GM19023 (cell line): ENCODE data around the gene LINC00632.
"Not testable (repeated sequence)": the region's sequence is repeated elsewhere in the genome, so short reads cannot be mapped to it uniquely, and the experiment has no call there.

Experiments
- ATAC-seq: cut with Tn5 transposase; IDR thresholded peaks from one replicate; pipeline ENCODE4 v1.9.1; 2021; ENCODE audit warnings: mild to moderate bottlenecking, moderate library complexity; ENCODE audit not compliant: unreplicated experiment

The LINC00632 gene

GRCh38 chrX:140709421-140709846 is at the start of gene LINC00632:
TSS of gene LINC00632 (plus strand) at chrX:140709759.
- ATAC-seq, result no peak

GRCh38 chrX:140661643-140662042 is 47.9 kb upstream of the LINC00632 start:
- no peak for ATAC-seq

GRCh38 chrX:140664939-140665338 is 44.6 kb upstream of the LINC00632 start:
- no peak for ATAC-seq

GRCh38 chrX:140672840-140673731 is 36.5 kb upstream of the LINC00632 start:
- no peak for ATAC-seq

GRCh38 chrX:140687706-140688105 is 21.9 kb upstream of the LINC00632 start:
- no peak for ATAC-seq

- not testable (repeated sequence) for ATAC-seq
Observed at GRCh38 chrX:140691596-140691995, 18.0 kb upstream of the LINC00632 start.

GRCh38 chrX:140697618-140698017 is 11.9 kb upstream of the LINC00632 start:
- ATAC-seq, result no peak

- ATAC-seq, result no peak
Observed at GRCh38 chrX:140701480-140701879, 8.1 kb upstream of the LINC00632 start.

- no peak for ATAC-seq
Observed at GRCh38 chrX:140710710-140711109, 1.2 kb downstream of the LINC00632 start.

- ATAC-seq, result no peak
Observed at GRCh38 chrX:140711894-140712293, 2.3 kb downstream of the LINC00632 start.

- no peak for ATAC-seq
Observed at GRCh38 chrX:140712413-140713173, 3.0 kb downstream of the LINC00632 start.

- ATAC-seq, result no peak
Observed at GRCh38 chrX:140713174-140713539, 3.6 kb downstream of the LINC00632 start.

- no peak for ATAC-seq
Observed at GRCh38 chrX:140715787-140716186, 6.2 kb downstream of the LINC00632 start.

GRCh38 chrX:140723121-140723715 is 13.7 kb downstream of the LINC00632 start:
- no peak for ATAC-seq

GRCh38 chrX:140724309-140724708 is 14.8 kb downstream of the LINC00632 start:
- no peak for ATAC-seq

GRCh38 chrX:140724736-140725135 is 15.2 kb downstream of the LINC00632 start:
- ATAC-seq, result no peak

- no peak for ATAC-seq
Observed at GRCh38 chrX:140725500-140725899, 15.9 kb downstream of the LINC00632 start.

GRCh38 chrX:140733766-140734342 is 24.3 kb downstream of the LINC00632 start:
- ATAC-seq, result peak; percentile 73

GRCh38 chrX:140744085-140744484 is 34.5 kb downstream of the LINC00632 start:
- ATAC-seq, result no peak

- ATAC-seq, result no peak
Observed at GRCh38 chrX:140756941-140757340, 47.4 kb downstream of the LINC00632 start.

- peak; percentile 93 for ATAC-seq
Observed at GRCh38 chrX:140762061-140762460, 52.5 kb downstream of the LINC00632 start.
